Measurements from ENCODE around the gene DEFB131A.
"Not testable (repeated sequence)": the region's sequence is repeated elsewhere in the genome, so short reads cannot be mapped to it uniquely, and the experiment has no call there.

Gene DEFB131A

DNA sequence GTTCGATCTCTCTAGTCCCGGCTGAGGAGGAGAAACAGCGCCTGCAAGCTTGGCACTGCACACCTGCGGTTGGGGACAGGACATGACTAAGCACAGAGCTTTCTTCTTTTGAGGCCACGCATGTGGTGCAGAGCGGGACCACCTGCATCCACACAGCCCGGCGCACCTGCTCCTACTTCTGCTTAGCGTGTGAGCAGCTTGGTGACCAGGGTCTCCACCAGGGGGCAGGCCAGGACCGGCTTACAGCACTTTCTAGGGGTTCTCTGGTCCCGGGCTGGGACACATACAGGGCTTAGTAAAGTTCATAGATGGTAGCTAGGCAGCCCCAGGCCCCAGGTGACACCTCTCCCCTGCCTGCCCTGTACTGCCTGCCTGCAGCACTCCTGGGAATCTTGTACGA lies 51.2 kb downstream of the DEFB131A start:
- DNase-seq, result peak; percentile 7

DNA sequence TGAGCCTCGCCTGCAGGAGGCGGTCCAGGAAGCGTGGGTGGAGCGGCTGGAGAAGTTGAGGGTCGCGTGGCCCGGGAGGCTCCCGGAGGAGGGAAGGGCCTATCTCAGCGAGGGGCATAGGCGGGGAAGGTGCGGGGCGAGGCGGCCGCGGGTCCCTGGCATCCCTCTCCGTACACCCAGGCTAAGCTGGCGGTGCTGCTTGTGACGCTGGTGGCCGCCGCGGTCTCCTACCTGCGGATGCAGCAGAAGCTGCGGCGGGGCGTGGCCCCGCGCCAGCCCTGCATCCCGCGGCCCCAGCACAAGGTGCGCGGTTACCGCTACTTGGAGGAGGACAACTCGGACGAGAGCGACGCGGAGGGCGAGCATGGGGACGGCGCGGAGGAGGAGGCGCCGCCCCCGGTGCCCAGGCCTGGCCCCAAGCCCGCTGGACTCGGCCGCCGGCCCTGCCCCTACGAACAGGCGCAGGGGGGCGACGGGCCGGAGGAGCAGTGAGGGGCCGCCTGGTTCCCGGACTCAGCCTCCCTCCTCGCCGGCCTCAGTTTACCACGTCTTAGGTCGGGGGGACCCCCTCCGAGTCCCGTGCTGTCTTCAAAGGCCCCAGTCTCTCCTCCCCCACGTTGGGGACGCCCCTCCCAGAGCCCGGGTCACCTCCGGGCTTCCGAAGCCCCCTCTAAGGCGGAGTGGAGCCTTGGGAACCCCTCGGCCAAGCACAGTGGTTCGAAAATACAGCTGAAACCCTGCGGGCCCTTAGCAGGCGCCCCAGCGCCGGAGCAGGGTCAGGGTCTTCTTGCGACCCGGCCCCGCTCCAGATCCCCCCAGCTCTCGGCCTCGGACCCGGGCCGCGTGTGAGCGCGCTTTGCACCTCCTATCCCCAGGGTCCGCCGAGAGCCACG lies 53.6 kb downstream of the DEFB131A start:
- DNase-seq, result not testable (repeated sequence)

GRCh38 chr4:9498468-9499040 lies 54.3 kb downstream of the DEFB131A start:
- not testable (repeated sequence) for DNase-seq

DNA sequence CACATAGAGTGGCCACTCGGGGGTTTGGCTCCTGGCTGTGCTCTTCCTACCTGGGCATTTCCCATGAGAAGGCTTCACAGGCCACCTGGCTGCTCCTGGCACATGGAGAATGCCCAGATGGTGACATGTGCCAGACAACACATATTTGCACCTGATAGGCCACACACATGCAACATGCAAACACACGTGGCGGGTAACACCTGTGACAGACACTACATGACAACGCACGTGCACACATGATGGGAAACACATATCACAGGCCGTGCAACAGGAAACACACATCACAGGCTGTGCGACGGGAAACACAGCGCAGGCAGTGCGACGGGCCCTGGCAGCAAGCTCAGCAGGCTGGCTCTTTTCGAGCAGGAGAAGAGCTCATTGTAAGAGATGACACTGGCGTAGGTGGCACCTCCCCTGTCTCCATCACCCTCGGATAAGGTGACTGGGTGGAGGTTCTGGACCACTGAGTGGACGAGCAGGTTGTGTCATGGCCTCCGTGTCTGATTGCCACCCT lies 55.8 kb downstream of the DEFB131A start:
- DNase-seq, result not testable (repeated sequence)

All from fibroblast of skin of scalp (primary cell).